HG03095 (cell line): ENCODE data around the gene ATP13A3.
"Not testable (repeated sequence)": the region's sequence is repeated elsewhere in the genome, so short reads cannot be mapped to it uniquely, and the experiment has no call there.

Source experiments
- ATAC-seq: cut with Tn5 transposase; IDR thresholded peaks from one replicate; pipeline ENCODE4 v1.9.1; 2021; ENCODE audit warnings: moderate library complexity; ENCODE audit not compliant: unreplicated experiment

Gene ATP13A3

DNA sequence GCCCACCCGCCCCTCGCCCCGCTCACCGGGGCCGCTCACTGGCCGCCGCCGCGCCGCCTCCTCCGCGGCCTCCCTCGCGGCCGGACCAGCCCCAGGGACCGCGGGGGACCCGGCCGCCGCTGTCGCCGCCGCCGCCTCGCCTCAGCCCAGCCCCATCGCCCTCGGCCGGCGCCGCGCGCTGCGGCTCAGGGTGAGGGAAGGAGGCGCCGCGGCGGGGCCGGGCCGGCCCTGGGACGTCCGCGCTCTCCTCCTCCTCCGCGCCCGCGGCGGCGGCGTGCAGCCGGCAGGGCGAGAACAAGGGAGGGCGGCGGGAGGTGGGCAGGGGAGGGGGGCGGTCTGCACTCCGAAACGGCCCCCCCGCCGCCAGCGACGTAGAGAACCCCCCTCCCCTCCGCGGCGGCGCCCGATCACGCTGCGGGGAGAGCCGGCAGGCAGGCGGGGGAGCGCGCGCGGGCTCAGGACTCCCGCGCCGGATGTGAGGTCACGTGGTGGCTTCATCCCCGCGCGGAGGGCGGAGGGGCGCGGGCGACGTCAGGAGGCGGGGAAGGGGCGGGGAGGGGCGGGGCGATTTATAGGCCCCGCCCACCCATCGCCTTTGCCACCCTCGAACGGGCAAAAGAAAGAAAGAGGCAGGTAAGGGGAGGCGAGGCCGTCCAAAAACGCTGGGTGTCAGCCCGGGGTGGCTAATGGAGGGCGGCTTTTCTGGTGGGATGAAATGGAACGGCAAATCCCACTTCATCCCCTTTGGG lies at the start of gene ATP13A3:
ATP13A3 (minus strand) TSS at position 463 of the 749 bp plus-strand sequence. CDS start 24,812 bp downstream, outside the sequence.
- ATAC-seq = peak; percentile 51

DNA sequence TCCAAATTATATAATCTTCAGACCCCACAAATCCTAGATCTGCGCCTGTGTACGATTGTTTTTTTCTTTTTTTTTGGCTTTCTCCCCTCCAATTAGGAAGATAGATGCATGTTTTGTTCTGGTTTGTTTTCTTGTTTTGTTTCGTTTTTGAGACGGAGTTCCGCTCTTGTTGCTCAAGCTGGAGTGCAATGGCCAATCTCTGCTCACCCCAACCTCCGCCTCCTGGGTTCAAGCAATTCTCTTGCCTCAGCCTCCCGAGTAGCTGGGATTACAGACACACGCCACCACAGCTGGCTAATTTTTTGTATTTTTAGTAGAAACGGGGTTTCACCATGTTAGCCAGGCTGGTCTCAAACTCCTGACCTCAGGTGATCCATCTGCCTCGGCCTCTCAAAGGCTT lies 48.4 kb upstream of the ATP13A3 start:
- ATAC-seq = not testable (repeated sequence)

DNA sequence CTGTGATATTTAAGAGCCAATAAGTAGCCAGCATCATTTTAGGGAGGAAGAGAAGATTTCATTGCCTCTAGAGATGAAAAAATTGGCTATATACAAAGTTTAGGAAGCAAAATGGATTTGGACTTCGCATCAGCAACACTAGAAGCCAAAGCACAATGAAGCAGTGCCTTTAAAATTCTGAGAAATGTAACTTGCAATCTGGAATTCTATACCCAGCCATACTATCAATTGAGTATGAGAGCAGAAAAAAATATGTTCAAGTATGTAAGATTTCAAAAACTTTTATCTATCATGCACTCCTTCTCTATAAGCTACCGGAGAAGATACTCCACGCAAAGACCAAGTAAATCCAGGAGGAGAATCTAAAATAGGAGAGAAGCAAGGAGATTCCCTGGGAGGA lies 47.4 kb upstream of the ATP13A3 start:
- no peak for ATAC-seq

DNA sequence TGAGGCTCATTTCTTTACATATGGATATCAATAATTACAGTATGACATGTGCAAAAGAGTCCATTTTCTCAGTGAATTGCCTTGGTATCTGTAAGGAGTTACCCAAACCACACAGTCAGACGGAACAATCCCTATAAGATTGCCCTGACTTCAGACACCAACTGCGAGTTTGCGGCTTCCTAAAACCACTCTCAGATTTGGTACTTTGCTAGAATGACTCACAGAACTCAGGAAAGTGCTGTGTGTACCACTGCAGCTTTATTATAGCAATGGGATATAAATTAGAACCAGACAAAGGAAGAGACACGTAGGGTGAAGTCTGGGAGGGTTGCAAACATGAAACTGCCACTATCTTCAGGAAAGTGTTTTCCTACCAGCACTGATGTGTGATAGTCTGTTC lies 45.8 kb upstream of the ATP13A3 start:
- no peak for ATAC-seq

DNA sequence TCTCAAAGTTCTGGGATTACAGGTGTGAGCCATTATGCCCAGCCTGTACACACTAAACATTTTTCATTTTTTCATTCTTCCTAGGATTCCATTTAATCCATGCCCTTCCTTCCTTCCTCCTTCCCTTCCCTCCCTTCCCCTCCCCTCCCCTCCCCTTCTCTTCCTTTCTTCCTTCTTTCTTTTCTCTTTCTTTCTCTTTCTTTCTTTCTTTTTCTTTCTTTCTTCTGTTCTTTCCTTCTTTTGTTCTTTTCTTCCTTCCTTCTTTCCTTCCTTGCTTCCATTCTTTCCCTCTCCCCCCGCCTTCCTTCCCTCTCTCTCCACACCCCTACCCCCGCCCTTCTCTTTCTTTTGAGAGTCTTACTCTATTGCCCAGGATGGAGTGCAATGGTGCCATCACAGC lies 40.9 kb upstream of the ATP13A3 start:
- no peak for ATAC-seq

DNA sequence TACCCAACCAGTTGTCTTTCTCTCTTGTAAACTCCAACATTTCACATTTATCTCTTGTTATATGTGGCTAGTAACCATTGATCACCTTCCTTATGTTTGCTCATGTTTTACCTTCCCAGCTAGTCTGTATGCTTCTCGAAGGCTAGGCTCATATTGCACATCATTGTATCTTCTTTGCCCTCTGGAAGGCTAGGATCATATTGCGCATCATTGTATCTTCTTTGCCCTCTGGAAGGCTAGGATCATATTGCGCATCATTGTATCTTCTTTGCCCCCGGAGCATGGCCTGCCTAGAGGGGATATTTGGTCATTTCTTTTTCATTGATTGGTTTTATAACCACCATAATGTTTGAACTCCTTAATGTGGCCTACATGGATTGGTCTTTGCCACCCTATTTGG lies 39.4 kb upstream of the ATP13A3 start:
- ATAC-seq = no peak

DNA sequence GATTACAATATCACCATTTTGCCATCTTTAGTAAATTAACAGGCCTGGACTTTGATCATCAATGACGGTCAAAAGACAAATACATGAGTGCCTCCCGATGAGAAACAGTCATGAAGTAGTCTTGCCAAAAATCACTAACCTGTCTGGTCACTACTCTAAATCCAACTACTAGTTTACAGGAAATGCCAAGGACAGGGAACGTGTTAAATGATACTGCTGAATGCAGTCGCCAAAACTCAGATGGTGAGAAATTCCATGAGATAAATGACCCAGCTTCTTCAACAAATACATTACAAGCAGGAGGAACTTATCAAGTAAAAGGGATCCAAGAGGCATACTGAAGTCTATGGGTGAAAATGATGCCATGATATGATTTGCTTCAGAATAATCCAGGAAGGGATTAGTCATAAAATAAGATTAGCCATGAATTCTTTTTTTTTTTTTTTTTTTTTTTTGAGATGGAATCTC lies 35.8 kb upstream of the ATP13A3 start:
- ATAC-seq = no peak

DNA sequence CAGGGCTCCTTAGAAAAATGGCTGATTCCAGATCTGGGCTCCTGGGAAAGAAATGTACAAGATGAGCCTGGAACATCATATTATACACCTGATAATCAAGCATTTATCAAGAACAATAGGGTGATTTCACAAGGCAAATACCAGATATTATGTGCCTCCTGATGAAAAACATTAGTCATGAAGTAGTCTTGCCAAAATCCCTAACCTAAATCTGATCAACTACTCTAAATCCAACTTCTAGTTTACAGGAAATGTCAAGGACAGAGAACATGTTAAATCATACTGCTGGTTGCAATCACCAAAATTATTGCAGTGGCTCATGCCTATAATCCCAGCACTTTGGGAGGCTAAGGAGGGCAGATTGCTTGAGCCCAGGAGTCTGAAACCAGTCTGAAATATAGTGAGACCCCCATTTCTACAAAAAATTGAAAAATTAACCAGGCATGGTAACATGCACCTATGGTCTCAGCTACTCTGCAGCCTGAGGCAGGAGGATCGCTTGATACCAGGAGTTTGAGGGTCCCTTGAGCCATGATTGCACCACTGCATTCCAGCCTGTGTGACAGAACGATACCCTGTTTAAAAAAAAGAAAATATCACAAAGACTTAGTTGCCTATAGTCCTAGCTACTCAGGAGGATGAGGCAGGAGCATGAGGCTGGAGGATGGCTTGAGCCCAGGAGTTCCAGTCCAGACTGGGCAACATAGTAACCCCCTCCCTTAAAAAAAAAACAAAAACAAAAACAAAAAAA lies 34.9 kb upstream of the ATP13A3 start:
- ATAC-seq = no peak

DNA sequence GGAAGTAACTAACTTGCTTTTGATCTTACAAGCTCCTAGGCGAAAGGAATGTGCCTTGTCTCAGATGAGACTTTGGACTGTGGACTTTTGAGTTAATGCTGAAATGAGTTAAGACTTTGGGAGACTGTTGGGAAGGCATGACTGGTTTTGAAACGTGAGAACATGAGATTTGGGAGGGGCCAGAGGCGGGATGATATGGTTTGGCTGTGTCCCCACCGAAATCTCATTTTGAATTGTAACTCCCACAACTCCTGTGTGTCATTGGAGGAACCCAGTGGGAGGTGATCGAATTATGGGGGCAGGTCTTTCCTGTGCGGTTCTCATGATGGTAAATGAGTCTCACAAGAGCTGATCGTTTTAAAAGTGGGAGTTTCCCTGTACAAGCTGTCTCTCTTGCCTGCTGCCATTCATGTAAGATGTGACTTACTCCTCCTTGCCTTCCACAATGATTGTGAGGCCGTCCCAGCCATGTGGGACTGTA lies 33.9 kb upstream of the ATP13A3 start:
- not testable (repeated sequence) for ATAC-seq

DNA sequence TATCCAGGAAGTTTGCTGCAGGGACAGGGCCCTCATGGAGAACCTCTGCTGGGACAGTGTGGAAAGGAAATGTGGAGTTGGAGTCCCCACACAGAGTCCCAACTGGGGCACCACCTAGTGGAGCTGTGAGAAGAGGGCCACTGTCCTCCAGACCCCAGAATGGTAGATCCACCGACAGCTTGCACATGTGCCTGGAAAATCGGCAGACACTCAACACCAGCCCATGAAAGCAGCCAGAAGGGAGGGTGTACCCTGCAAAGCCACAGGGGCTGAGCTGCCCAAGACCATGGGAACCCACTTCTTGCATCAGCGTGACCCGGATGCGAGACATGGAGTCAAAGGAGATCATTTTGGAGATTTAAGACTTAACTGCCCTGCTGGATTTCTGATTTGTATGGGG lies 33.4 kb upstream of the ATP13A3 start:
- not testable (repeated sequence) for ATAC-seq

DNA sequence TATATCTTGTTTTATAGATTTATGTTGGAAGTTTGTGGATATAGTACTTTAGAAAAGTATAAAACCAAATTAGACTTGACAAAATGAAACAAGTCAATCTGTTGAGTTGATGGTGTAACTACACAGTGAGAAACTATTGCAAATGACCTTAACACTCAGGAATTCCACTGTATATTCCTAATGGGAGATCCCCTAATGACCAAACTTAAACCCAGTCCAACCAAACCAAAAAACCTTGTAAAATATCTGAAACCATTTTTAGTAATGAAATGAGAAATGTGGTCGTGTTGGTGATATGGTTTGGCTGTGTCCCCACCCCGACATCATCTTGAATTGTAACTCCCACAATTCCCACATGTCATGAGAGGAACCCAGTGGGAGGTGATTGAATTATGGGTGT lies 31.9 kb upstream of the ATP13A3 start:
- ATAC-seq = no peak

DNA sequence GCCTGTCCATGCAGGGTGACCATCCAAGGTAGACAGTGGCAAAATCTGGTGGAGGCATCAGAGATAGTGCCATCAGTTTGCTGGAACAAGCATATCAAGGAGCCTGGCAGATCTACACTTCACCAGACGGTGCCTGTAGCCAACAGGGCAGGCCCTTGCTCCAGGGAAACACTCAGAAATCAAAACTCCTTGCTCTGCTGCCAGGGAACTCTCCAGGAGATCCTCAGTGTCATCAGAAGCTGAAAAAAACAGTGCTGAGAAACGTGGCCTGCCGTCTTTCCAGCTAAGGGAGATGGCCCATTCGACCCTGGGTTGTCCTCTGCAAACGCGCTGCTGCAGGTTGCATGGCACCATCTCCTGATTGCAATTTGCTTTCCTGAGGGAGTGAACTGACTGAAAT lies 30.5 kb upstream of the ATP13A3 start:
- ATAC-seq = no peak

DNA sequence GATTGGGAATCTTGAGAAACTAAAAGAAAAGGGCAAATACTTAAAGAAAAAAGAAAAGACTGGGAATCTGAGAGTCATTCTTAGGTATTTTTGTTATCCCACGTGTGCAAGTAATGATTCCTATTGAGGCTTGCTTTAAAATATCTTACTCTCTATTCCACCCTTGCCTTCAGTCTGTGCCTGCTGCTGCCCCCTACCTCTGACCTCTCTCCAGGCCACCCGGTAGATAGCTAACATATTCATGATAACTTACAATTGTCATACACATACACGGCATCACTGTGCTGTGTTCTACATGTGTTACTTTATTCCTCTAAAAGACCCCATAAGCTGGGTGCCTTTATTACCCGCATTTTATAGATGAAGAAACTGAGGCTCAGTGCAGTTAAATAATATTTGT lies 27.8 kb upstream of the ATP13A3 start:
- ATAC-seq = no peak

DNA sequence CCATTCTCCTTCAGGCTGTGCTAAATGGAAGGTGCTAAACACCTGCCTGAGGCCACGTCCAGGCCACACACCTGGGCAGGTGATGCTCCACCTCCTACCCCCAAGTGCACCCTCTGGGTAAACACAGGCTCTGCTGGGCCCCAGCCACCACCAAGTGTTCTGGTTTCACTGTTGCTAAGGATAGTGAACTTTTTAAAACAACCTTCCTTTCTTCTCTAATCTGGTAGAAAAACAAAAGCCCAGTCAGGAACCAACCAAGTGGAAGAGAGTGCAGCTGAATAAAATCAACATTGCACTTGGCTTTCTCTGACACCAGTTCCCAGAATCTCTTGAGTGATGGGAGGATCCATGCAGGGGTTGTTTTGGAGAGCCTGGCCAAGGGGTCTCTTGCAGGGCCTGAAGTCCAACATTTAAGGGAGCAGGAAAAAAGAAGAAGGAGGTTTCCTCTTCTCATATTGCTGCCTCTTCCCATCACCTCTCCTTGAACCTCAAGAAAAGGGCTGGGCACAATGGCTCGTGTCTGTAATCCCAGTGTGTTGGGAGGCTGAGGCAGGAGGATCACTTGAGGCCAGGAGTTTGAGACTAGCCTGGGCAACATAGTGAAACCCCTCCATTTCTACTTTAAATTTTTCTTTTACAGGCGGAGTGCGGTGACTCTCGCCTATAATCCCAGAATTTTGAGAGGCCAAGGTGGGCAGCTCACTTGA lies 26.2 kb upstream of the ATP13A3 start:
- no peak for ATAC-seq

DNA sequence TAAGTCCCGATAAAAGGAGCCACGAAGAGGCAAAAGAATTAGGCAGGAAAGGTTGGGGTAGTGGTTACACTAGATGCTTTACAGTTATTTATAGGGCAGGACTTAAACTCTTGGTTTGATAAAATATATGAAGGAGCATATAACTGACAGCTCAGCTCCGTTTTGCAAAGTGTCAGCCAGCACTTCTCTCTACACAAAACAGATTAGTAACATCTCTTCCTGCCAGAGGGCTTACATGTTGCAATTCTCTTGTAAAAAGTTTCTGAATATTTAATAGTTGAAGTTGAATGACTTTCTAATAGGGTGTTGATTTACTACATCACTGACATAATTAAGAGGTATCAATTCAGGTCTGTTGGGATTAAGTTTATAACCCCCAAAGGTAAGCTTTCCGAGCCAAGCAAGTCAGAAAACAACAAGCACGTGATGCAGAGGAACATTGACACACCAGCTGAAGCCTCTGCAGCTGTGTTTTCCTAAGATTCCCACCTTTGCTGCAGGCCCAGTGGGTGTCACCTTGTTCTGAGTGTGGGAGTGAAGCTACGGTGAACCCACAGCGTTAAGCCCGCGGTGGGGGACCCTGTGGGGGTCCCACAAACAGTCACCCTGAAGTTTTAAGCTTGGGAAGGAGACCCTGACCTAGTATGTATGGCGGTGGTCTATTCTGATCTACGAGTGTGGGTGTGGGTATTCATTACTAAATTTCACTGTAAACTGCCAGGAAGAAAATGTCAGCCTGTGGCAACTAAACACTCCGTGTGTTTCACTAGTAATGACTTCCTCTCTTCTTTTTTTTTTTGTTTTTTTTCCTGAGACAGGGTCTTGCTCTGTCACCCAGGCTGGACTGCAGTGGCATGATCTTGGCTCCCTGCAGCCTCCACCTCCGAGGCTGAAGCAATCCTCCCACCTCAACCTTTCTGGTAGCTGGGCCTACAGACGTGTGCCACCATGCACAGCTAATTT lies 22.0 kb upstream of the ATP13A3 start:
- ATAC-seq = no peak

DNA sequence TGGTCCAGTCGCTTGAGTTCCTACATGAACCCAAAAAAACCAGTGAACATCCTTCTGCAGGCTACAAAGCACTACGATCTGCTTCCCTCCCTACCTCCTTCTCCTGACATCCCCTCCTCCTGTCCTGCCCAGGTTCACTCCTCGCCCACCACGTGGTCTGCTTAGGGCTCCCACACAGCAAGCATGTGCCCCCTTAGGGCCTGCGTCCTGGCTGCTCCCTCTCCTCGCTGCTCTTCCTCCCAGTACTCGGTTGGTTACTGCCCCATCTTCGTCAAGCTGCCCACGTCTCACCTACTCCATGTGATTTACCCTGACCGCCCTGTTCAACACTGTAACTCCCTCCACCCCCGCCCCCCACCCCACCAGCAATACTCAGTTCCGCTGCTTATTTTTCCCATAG lies 20.8 kb upstream of the ATP13A3 start:
- ATAC-seq = no peak

DNA sequence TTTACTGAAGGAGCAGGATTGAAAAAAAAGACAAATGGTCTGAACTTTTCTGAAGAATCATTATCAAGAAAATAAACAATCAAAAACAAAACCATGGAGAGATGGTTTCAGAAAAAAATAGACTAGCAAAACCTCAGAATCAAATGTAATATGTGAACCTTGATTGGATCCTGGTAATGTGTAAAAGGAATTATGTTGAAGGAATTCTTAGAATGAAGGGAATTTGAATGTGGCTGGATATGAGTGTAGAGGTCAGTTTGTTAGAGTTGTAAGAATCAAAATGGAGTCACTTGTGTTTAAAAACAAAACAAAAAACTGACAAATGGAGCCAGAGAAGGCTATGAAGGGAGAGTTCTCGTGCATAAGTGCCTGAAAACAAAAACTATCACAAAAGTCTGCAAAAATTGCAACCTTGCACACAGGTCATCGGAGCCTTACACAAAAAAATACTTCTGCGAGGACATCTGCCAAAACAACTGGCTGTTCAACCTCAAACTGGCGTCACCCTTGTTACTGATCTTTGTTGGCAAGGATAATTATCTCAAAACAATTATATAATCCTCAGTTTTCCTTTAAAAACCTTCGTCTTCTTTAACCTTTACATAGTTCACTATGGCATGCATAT lies 19.1 kb upstream of the ATP13A3 start:
- ATAC-seq = no peak

DNA sequence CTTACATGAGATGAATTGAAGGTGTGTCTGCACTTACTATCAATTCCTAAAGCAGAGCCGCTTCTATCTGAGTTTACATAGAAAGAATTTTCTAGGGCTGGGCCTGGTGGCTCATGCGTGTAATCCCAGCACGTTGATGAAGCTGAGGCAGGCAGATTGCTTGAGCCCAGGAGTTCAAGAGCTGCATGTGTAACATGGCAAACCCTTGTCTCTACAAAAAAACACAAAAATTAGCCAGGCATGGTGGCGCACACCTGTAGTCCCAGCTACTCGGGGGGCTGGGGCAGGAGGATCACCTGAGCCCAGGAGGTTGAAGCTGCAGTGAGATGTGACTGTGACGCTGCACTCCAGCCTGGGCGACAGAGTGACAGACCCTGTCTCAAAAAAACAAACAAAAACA lies 18.1 kb upstream of the ATP13A3 start:
- ATAC-seq = no peak

DNA sequence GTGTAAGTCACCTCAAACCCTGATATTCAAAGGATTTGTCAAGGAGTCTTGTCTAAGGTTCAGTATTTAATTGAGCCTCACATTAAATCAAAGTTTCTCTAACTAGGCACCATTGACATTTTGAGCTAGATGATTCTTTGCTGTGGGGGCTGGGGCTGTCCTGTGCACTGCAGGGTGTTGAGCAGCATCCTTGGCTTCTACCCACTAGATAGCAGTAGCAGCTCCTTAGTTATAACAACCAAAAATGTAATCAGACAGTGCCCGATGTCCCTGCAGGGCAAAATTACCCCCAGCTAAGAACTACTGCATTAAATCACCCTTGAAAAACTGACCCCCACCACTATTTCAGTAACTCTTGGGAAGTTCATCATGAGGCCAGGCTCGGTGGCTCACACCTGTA lies 17.3 kb upstream of the ATP13A3 start:
- ATAC-seq = no peak

DNA sequence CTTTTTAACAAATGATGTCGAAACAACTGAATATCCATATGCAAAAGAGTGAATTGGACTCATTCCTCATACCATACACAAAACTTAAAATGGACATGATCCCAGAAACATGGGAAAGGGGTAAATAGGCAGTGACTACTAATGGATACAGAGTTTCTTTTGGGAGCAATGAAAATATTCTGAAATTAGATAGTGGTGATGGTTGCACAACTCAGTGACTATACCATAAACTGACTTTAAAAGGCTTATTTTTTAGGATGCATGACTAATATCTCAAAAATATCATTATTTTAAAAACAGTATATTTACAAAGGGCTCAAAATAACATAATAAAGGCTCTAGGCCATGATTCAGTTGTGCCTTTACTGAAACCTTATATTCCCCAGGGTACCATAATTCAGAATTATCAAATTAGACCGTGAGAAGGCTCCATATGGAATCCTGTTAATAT lies 16.3 kb upstream of the ATP13A3 start:
- no peak for ATAC-seq
